HepG2 (cell line): ENCODE data around the gene SLC6A6.

Experiments used
- CCAR2 ChIP-seq: fragments of 200-400 bp; formaldehyde crosslinking; optimal IDR thresholded peaks from 2 replicates; pipeline ENCODE3; 2018; ENCODE audit warnings: low read depth, mild to moderate bottlenecking, low read length, moderate library complexity
- CREB1 ChIP-seq, 2 experiments: fragments of 450-650 bp in 1 of 2; IDR thresholded peaks; 2 replicates each; pipeline ENCODE4 v1.6.1; 2016 to 2017; ENCODE audit warnings: control low read depth in 1 of 2, mild to moderate bottlenecking in 1 of 2, missing compliant biosample characterization in 1 of 2, missing genetic modification characterization in 1 of 2
- CTCF ChIP-seq: sonication (generic); formaldehyde crosslinking; IDR thresholded peaks from 2 replicates; pipeline ENCODE4 v1.5.0; 2020; ENCODE audit warnings: mild to moderate bottlenecking, missing genetic modification reagents, moderate library complexity
- EZH2 ChIP-seq: conservative IDR thresholded peaks from 2 replicates; pipeline ENCODE4 v1.6.1; 2012; ENCODE audit warnings: mild to moderate bottlenecking, low read depth, low read length, moderate library complexity
- MAFG ChIP-seq: sonication (generic); formaldehyde crosslinking; IDR thresholded peaks from 2 replicates; pipeline ENCODE4 v1.5.1; 2020; ENCODE audit warnings: mild to moderate bottlenecking, missing genetic modification reagents
- MAFK ChIP-seq, 2 experiments: IDR thresholded peaks in 1 of 2; conservative IDR thresholded peaks in 1 of 2; 2 replicates each; pipeline ENCODE4 v1.6.1; 2011; ENCODE audit warnings: improper control_type of control experiment in 2 of 2, low read length in 2 of 2
- POLR2A ChIP-seq, 2 experiments: IDR thresholded peaks; 2 replicates each; pipeline ENCODE4 v1.6.1; 2011; ENCODE audit warnings: low read depth in 2 of 2, low read length in 2 of 2, mild to moderate bottlenecking in 1 of 2, moderate library complexity in 1 of 2; ENCODE audit not compliant: insufficient read depth in 1 of 2
- SKI ChIP-seq: fragments of 450-650 bp; IDR thresholded peaks from one replicate; pipeline ENCODE4 v1.6.1; 2018; ENCODE audit warnings: mild to moderate bottlenecking; ENCODE audit not compliant: partially characterized antibody
- SP1 ChIP-seq, 2 experiments: fragments of 450-650 bp in 1 of 2; sonication (generic) in 1 of 2; formaldehyde crosslinking in 1 of 2; IDR thresholded peaks; 2 replicates each; pipeline versions ENCODE4 v1.4.0 to v1.6.1; 2016 to 2020; ENCODE audit warnings: missing genetic modification reagents in 1 of 2
- TCF7L2 ChIP-seq: IDR thresholded peaks from 2 replicates; pipeline ENCODE4 v1.6.1; 2011; ENCODE audit warnings: mild to moderate bottlenecking, low read depth, low read length, moderate library complexity
- ZNF274 ChIP-seq: sonication (generic); formaldehyde crosslinking; IDR thresholded peaks from 2 replicates; pipeline ENCODE4 v1.5.1; 2020; ENCODE audit warnings: mild to moderate bottlenecking, missing genetic modification reagents

DNA sequence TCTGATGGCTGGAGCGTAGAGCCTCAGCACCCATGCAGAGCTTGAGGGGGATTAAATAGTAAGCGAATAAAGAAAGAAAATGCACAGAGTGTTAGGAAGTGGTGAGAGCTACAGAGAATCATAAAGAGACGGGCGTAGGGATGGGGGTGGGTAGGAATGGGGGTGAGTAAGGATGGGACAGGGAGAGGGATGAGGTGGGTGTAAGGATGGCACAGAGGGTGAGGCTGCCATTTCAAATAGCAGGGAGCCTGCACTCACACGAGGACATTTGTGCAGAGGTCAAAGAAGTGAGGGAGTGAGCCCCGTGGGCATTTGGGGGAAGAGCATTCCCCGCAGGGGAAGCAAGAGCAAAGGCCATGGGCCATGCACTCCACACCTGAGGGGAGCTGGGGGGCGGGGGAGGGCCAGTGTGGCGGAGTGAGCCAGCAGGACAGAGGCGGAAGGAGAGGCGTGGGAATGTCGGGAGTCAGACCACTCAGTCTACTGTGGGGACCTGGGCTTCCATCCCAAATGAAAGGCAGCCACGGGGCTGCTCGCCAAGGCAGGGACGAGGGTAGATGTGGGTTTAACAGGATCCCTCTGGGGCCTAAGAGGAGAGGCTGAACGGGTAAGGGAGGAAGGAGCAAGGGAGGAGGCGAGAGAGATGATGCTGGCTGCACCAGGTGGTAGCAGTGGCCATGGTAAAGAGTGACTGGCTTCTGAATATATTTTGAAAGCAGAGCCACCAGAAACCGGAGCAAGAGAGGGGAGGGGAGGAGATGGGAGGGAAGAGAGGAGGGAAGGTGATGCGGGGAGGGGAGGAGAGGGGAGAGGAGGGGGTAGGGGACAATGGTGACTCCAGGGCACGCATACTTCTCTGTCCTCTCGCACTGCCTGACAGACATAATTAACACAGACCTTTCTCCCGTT, 35.2 kb upstream of the SLC6A6 start:
- TF ChIP-seq TCF7L2 (no peak), CREB1 (IDR thresholded peaks at IDR 0.05) (no peak), CREB1 (CRISPR knock-in tag; IDR thresholded peaks at IDR 0.05) (no peak), CCAR2 (no peak), POLR2A (IDR thresholded peaks at IDR 0.05; ENCODE audit: insufficient read depth in 1 of 2, low read depth in 2 of 2, low read length in 2 of 2) (no peak), MAFG (CRISPR knock-in tag) (no peak), SP1 (IDR thresholded peaks at IDR 0.05) (no peak), SP1 (CRISPR knock-in tag; IDR thresholded peaks at IDR 0.05) (no peak), SKI (no peak), ZNF274 (CRISPR knock-in tag) (no peak), CTCF (CRISPR knock-in tag) (no peak), EZH2 (no peak), MAFK (conservative IDR thresholded peaks at IDR 0.05 in 1 of 2, IDR thresholded peaks at IDR 0.05 in 1 of 2; ENCODE audit: low read length in 2 of 2) (no peak)
